Ramos (cell line): ENCODE data around the gene SIX4.

Experiments used
- in situ Hi-C: fragments of 300-500 bp; cut with MboI; formaldehyde crosslinking; loops from one replicate; pipeline ENCODE4 v1.14.3; 2022; ENCODE audit warnings: low sequenced_read_pairs; ENCODE audit not compliant: unreplicated experiment

The SIX4 gene

GRCh38 chr14:60722357-60723115 is 1.6 kb downstream of the SIX4 start:
- in situ Hi-C loops = no loop called here

DNA sequence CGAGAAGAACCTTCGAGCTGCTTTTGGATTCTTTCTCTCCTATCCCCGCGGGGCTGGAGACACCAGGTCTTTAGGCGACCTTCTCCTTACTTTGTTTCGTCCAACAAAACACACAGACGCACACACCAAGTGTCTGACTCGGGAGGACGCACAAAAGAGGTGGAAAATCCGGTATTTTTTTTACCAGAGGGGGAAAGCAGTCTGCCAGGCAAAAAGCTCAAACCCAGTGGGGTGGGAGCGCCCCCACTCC is 2.1 kb downstream of the SIX4 start:
- in situ Hi-C loops = no loop called here

GRCh38 chr14:60721326-60722106 is 2.6 kb downstream of the SIX4 start:
- in situ Hi-C loops = no loop called here

DNA sequence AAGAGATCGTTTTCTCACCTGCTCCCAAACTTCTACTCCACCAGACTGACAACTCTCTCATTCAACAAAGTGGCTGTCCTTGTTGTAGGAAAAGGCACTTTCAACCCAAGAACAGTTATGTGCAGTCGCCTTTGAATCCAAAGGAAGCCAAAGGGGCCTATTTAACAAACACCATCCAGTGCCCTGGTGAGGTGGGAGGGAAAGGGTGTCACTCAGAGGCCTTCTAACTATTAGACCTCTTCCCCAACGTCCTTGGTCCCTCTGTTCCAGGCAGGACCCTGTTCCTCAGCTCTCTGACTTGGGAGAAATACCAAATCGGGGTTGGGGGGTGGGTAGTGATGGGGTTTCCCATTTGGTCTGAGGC is 3.2 kb downstream of the SIX4 start:
- in situ Hi-C loops = no loop called here

- in situ Hi-C loops = no loop called here
Observed at GRCh38 chr14:60720391-60720790, 3.8 kb downstream of the SIX4 start.

GRCh38 chr14:60713513-60713912 is 10.6 kb downstream of the SIX4 start:
- in situ Hi-C loops = no loop called here

DNA sequence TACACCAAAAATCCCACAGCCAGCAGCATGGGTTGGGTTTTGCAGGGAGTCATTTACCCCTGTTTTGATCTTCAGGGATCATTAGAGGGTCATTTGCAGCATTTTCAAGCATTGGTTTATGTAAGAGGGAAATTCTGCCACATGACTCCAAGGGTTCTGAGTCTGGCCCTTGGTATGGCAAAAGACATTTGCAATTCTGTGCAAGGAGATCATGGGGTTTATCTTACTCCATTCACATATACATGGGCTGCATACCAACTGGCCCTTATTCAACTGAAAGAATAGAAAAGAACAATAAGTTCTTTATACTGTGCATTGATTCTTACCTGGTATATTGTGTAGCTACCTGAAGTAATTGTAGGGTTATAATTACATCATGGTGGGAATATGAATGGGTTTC is 13.7 kb downstream of the SIX4 start:
- in situ Hi-C loops = no loop called here

GRCh38 chr14:60707858-60708257 is 16.3 kb downstream of the SIX4 start:
- in situ Hi-C loops = no loop called here

- in situ Hi-C loops = no loop called here
Observed at GRCh38 chr14:60705100-60705499, 19.1 kb downstream of the SIX4 start.

- in situ Hi-C loops = no loop called here
Observed at GRCh38 chr14:60700598-60700997, 23.6 kb downstream of the SIX4 start.

DNA sequence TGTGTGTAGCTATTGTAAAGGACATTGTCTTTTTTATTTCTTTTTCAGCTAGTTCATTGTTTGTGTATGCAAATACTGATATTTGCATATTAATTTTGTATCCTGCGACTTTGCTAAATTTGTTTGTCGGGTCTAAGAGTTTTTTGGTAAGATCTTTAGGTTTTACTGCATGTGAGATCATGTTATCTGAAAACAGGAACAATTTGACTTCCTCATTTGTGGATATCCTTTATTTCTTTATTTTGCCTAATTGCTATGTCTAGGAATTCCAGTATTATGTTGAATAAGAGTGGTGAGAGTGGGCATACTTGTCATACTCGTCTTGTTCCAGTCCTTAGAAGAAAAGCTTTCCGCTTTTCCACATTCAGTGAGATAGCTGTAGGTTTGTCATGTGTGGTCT is 28.8 kb downstream of the SIX4 start:
- in situ Hi-C loops = no loop called here

DNA sequence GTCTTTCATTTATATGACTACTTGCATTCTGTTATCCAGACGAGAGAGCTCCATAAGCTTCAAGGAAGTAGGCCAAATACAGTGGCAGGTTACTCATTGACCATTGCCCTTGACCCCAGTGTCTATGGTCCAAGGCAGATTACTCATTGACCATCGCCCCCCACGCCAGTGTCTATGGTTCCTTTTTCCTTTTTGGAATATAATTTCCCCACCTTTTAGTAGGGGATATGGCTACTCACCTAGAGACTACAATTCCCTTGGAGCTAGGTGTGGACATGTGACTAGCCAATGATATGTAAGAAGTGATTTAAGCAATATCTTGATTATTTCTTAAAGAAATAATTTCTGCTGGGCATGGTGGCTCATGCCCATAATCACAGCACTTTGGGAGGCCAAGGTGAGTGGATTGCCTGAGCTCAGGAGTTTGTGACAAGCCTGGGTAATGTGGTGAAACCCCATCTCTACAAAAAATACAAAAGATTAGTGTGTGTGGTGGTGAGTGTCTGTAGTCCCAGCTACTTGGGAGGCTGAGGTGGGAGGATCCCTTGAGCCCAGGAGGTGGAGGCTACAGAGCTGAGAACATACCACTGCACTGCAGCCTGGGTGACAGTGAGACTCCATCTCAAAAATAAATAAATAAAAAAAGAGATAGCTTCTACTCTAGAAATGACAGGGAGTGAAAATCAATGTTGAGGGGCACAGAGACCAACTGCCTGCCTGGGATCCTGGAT is 32.6 kb downstream of the SIX4 start:
- in situ Hi-C loops = no loop called here

- in situ Hi-C loops = no loop called here
Observed at GRCh38 chr14:60686865-60687264, 37.3 kb downstream of the SIX4 start.

- in situ Hi-C loops = no loop called here
Observed at GRCh38 chr14:60684203-60684602, 39.9 kb downstream of the SIX4 start.

GRCh38 chr14:60681271-60681670 is 42.9 kb downstream of the SIX4 start:
- in situ Hi-C loops = no loop called here

- in situ Hi-C loops = no loop called here
Observed at GRCh38 chr14:60680511-60680910, 43.6 kb downstream of the SIX4 start.

DNA sequence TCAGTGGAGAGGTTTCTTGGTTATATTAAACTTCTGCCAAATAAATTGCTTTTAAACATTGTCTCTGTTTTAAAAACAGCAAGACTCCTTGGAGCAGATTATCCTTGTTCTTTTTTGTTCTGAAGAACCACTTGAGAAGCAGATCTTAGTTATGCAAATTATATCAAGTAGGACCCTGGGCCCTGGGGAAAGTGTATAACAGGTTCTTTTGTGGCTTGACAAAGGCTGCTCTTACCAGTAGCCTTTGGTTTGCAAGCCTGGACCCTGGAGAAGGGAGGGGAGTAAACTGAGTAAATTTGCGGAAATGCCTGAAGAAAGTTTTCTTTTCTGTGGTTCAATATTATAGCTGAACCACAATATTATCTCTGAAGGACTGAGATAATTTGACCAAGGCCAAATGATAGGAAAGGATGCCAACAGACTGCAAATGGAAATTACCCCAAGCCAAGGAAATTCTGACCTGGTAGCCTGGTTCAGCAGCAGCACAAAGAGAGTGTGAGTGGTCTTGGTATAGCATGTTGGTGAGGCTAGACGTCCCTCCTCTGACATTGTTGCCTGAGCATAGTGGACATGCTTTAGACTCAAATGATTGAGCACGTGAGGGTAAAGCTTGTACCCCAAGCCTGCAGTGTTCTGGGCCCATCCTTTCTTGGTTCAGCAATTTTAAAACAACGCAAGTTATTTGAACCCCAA is 44.4 kb downstream of the SIX4 start:
- in situ Hi-C loops = no loop called here

DNA sequence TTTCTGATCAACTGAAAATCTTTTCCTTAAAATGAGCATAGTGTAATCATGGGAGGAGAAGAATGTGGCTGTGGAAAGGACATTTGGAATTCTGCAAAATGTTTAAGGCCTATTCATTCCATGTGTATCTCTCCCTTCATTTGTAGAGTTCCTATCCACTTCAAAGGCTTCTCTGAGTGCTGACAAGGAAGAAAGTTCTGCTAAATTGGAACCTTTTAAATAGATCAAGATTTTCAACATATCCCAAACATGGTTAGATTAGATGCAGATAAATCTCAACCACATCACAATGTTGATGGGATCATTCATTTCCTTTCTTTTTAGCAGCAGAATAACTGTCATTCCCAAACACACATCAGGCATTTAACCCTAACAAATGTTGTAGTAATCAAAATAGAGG is 46.5 kb downstream of the SIX4 start:
- in situ Hi-C loops = no loop called here

GRCh38 chr14:60670989-60671388 is 53.2 kb downstream of the SIX4 start:
- in situ Hi-C loops = no loop called here

DNA sequence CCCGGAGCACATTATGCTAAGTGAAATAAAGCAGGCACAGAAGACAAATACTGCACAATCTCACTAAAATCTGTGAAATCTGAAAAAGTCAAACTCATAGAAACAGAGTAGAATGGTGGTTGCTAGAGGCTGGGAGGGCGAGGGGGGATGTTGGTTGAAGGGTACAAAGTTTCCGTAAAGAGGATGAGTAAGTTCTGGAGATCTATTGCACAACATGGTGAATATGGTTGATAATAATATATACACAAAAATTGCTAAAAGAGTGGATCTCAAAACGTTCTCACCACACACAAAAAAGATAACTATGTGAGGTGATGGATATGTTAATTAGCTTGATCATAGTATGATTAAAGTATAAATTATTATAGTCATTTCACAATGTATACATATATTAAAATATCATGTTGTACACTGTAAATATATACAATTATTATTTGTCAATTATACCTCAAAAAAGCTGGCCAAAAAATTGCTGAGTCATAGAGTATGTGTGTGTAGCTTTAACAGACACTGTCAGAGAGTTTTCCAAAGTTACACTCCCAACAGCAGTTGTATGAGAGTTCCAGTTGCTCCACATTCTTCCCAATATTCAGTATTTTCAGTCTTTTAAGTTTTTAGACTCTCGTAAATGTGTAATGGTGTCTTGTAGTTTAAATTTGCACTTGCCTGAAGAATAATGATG is 55.6 kb downstream of the SIX4 start:
- in situ Hi-C loops = no loop called here
